ENCODE results near the gene ATP5F1E.

GRCh38 chr20:58985656-58986055, 46.5 kb downstream of the ATP5F1E start:
- TF ChIP-seq CTCF (IDR thresholded peaks at IDR 0.05; ENCODE audit: borderline replicate concordance, extremely low read depth, low read length, poor library complexity, severe bottlenecking), result no peak
- no peak for TF ChIP-seq EZH2 (IDR thresholded peaks at IDR 0.05; ENCODE audit: borderline replicate concordance, low read depth, low read length, severe bottlenecking)
